Glutamatergic neuron (in vitro differentiated cells): ENCODE results near the gene PLA2G4B. TPM values are rescaled to one million over a fixed set of nuclear protein-coding genes. Genes with fewer than 3 reads are reported as not detected.

Experiments used
- DNase-seq: peaks from one replicate; pipeline ENCODE4 v3.0.0; 2022
- H3K27ac Mint-ChIP-seq: one replicate; pipeline ENCODE4 v1.8.0; 2020; ENCODE audit warnings: mild to moderate bottlenecking, mixed read lengths, inconsistent platforms; ENCODE audit not compliant: unreplicated experiment
- H3K27me3 Mint-ChIP-seq: one replicate; pipeline ENCODE4 v1.8.0; 2020; ENCODE audit warnings: mild to moderate bottlenecking, moderate library complexity, mixed read lengths, inconsistent platforms; ENCODE audit not compliant: unreplicated experiment
- H3K36me3 Mint-ChIP-seq: one replicate; pipeline ENCODE4 v1.8.0; 2020; ENCODE audit warnings: mild to moderate bottlenecking, mixed read lengths, inconsistent platforms; ENCODE audit not compliant: unreplicated experiment
- H3K4me1 Mint-ChIP-seq: one replicate; pipeline ENCODE4 v1.8.0; 2020; ENCODE audit warnings: mild to moderate bottlenecking, low read depth, mixed read lengths, inconsistent platforms; ENCODE audit not compliant: unreplicated experiment
- H3K4me3 Mint-ChIP-seq: one replicate; pipeline ENCODE4 v1.8.0; 2020; ENCODE audit warnings: mild to moderate bottlenecking, mixed read lengths, inconsistent platforms; ENCODE audit not compliant: unreplicated experiment
- H3K9me3 Mint-ChIP-seq: one replicate; pipeline ENCODE4 v1.8.0; 2020; ENCODE audit warnings: mild to moderate bottlenecking, moderate library complexity, mixed read lengths, inconsistent platforms; ENCODE audit not compliant: unreplicated experiment
- total RNA-seq: library from RNA; stranded (reverse); fragmentation: NEBNext Ultra II Directional; extraction: Animal tissue kit (Norgen Biotek cat#: 25700); gene quantifications from one replicate; pipeline ENCODE4 v1.2.1, GENCODE V29; 2021; ENCODE audit not compliant: unreplicated experiment
- TF ChIP-seq, protein P1 (sequence below): fragments of 200-600 bp; sonication (generic); IDR thresholded peaks from one replicate; pipeline ENCODE4 v1.5.0; 2021; ENCODE audit not compliant: partially characterized antibody, unreplicated experiment

Gene PLA2G4B
- total RNA-seq, 1 donor from 2014 or later: 17.9 TPM

DNA sequence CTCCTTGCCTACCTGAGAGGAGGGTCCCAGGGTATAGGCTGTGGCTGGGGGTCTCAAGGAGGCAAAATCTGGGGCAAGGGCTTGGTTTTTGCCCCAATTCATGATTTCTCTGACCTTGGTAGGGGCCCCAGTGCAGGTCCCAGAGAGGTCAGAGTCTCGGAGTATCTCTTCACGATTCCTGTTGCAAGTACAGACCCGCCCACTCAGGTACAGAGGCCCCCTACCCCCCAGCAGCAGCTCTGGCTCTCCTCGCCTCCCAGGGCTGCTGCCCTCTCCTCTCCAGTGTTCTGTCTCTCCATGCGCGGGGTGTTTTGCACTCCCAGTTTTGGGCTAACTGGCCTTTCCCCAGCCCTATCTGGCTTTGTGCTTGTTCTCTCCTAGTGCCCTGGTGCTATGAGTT lies 16.2 kb upstream of the PLA2G4B start:
- peaks cover 7% of the 10 kb centered on the region for H3K9me3 Mint-ChIP-seq
- H3K4me1 Mint-ChIP-seq: peaks cover 2% of the 10 kb centered on the region
- H3K36me3 Mint-ChIP-seq: no peaks in the 10 kb centered on the region
- no peak overlapping the region for H3K27ac Mint-ChIP-seq
- DNase-seq: no peak
- H3K27me3 Mint-ChIP-seq: peaks cover 8% of the 10 kb centered on the region
- TF ChIP-seq, protein P1, sequence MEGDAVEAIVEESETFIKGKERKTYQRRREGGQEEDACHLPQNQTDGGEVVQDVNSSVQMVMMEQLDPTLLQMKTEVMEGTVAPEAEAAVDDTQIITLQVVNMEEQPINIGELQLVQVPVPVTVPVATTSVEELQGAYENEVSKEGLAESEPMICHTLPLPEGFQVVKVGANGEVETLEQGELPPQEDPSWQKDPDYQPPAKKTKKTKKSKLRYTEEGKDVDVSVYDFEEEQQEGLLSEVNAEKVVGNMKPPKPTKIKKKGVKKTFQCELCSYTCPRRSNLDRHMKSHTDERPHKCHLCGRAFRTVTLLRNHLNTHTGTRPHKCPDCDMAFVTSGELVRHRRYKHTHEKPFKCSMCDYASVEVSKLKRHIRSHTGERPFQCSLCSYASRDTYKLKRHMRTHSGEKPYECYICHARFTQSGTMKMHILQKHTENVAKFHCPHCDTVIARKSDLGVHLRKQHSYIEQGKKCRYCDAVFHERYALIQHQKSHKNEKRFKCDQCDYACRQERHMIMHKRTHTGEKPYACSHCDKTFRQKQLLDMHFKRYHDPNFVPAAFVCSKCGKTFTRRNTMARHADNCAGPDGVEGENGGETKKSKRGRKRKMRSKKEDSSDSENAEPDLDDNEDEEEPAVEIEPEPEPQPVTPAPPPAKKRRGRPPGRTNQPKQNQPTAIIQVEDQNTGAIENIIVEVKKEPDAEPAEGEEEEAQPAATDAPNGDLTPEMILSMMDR: no peak
- H3K4me3 Mint-ChIP-seq: no peak overlapping the region

DNA sequence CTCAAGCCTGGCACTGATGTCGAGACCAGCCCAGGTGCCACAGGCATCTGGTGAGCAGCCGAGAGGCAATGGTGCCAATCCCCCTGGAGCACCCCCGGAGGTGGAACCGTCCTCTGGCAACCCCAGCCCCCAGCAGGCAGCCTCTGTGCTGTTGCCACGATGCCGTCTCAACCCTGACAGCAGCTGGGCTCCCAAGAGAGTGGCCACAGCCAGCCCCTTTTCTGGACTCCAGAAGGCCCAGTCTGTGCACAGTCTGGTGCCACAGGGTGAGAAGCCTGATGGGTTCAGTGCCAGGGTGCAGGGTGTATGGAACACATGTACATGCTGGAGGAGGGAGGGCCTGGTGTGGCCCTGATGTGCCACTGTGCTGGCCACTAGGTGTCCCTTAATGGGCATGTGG lies 15.7 kb upstream of the PLA2G4B start:
- Mint-ChIP-seq H3K27ac (no peak overlapping the region), H3K9me3 (peaks cover 4% of the 10 kb centered on the region), H3K4me3 (no peak overlapping the region), H3K36me3 (no peaks in the 10 kb centered on the region), H3K4me1 (peaks cover 2% of the 10 kb centered on the region), H3K27me3 (peaks cover 8% of the 10 kb centered on the region)
- TF ChIP-seq, protein P1: no peak
- no peak for DNase-seq

- no peak for DNase-seq
- H3K9me3 Mint-ChIP-seq: peaks cover 4% of the 10 kb centered on the region
- TF ChIP-seq, protein P1: no peak
- H3K27ac Mint-ChIP-seq: no peak overlapping the region
- peaks cover 11% of the 10 kb centered on the region for H3K27me3 Mint-ChIP-seq
- H3K4me1 Mint-ChIP-seq: peaks cover 2% of the 10 kb centered on the region
- peaks cover 3% of the 10 kb centered on the region for H3K36me3 Mint-ChIP-seq
- H3K4me3 Mint-ChIP-seq: no peak overlapping the region
Measured at GRCh38 chr15:41823502-41823901, 15.1 kb upstream of the PLA2G4B start.

DNA sequence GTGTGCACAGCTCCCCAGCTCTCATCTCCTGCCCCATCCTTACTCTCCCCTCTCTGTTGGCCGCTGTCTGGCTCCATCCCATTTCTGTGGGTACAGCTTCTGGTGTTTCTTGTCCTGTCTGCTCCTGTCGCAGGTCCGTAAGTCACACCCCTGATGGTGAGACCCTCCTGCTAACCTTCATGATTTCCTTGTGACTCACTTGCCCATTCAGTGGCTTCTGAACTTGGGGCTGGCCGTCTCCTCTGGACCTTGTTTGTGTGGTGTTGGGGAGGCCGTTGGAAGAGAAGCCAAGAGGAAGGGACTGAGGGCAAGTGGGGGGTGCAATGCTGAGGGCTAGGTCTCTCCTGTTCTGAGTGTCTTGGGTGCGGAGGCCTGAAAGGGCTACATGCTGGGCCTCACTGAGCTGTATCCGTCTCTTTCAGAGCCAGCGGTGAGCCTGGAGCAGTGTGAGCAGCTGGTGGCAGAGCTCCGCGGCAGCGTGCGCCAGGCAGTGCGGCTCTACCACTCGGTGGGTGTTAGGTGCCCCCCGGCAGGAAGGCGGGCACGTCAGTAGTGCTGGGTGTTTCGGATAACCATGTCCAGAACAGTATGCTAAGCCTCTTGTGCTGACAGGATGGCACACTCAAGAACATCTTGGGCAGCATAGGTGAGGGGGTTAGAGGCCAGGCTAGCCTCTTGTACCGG lies 14.4 kb upstream of the PLA2G4B start:
- Mint-ChIP-seq H3K27ac (no peak overlapping the region), H3K27me3 (peaks cover 14% of the 10 kb centered on the region), H3K4me1 (peaks cover 8% of the 10 kb centered on the region), H3K9me3 (peaks cover 6% of the 10 kb centered on the region), H3K36me3 (peaks cover 8% of the 10 kb centered on the region), H3K4me3 (no peak overlapping the region)
- TF ChIP-seq, protein P1: no peak
- DNase-seq: no peak

- Mint-ChIP-seq H3K9me3 (peaks cover 6% of the 10 kb centered on the region), H3K36me3 (peaks cover 8% of the 10 kb centered on the region), H3K27ac (no peak overlapping the region), H3K4me3 (no peak overlapping the region), H3K4me1 (peaks cover 8% of the 10 kb centered on the region), H3K27me3 (peaks cover 16% of the 10 kb centered on the region)
- TF ChIP-seq, protein P1: no peak
- DNase-seq: no peak
Measured at GRCh38 chr15:41825145-41825544, 13.5 kb upstream of the PLA2G4B start.
